D721Med (cell line): Measurements from ENCODE around the gene PAXIP1.
"Not testable (repeated sequence)": the region's sequence is repeated elsewhere in the genome, so short reads cannot be mapped to it uniquely, and the experiment has no call there.

Source experiments
- DNase-seq: peaks from one replicate; pipeline ENCODE4 v3.0.0; 2011; ENCODE audit warnings: low spot score; ENCODE audit not compliant: insufficient read length
- FAIRE-seq: peaks from 2 replicates; lab custom pipeline; 2011; peaks lifted over from hg19 to GRCh38; lab: Jason Lieb, UNC
- TF ChIP-seq, protein P1 (sequence below): IDR thresholded peaks from 2 replicates; pipeline ENCODE4 v1.5.1; 2012; ENCODE audit warnings: mild to moderate bottlenecking, control low read depth; ENCODE audit not compliant: insufficient read depth; ENCODE audit errors: missing control alignments

Gene PAXIP1

DNA sequence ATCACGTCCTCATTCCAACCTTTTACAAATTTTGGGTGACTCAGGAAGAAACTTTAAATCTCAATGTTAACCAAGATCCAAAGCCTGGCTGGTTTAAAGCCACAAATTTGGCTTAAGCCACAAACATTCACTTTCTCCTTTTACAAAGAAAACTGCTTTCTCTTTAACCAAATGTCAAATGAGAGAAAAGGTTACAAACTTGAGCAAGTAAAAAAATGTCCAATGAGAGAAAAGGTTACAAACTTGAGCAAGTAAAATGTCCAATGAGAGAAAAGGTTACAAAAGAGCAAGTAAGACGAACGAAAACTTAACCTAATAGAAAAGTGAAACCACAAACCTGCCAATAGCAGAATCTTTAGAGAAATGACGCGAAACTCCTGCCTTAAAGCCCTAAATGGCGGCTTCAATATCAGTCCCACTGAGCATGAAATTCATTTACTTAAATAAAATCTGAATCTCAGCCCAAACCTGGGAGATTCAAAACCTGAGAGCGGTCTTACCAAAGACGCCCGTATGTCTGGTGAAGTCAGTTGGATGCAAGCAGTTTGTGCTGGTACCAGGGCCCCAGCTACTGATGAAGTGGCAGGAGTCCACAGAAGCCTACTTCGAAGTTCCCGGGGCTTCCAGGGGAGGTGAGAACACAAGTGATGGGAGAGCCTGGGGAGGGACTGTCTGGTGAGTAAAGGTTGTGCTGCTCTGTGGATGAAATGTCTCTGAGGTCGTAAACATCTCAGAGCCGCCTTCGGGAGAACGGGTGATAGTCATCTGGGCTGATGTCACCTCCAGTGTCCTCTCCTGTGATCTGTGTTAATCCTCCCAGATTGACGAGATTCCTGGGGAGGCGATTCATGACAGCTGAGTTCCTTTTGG, 74.6 kb downstream of the PAXIP1 start:
- DNase-seq (no peak), FAIRE-seq (no peak)
- TF ChIP-seq, protein P1, sequence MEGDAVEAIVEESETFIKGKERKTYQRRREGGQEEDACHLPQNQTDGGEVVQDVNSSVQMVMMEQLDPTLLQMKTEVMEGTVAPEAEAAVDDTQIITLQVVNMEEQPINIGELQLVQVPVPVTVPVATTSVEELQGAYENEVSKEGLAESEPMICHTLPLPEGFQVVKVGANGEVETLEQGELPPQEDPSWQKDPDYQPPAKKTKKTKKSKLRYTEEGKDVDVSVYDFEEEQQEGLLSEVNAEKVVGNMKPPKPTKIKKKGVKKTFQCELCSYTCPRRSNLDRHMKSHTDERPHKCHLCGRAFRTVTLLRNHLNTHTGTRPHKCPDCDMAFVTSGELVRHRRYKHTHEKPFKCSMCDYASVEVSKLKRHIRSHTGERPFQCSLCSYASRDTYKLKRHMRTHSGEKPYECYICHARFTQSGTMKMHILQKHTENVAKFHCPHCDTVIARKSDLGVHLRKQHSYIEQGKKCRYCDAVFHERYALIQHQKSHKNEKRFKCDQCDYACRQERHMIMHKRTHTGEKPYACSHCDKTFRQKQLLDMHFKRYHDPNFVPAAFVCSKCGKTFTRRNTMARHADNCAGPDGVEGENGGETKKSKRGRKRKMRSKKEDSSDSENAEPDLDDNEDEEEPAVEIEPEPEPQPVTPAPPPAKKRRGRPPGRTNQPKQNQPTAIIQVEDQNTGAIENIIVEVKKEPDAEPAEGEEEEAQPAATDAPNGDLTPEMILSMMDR, result no peak

DNA sequence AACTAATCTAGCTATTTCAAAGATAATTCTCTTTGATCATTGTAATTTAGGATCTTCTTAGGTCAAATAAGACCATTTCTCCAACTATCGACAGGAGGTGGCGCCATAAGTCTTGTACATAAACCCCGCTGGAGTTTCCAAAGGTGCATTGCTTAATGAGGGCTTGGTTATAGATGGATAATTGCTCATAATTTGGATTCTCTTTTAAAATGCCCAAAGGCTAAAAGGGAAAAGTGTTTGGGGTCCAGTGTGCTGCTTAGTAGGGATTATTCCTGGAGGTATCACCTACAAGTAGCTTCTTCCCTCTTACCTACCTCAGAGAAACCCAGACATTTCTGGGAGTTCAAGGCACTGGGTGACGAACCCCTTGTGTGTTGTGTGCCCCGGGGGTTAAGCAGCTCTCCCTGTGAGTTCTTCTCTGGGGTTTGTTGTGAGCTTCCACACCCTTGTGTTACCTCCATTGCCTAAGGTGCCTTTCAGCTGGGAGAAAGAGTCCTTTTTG, 75.2 kb downstream of the PAXIP1 start:
- FAIRE-seq (peak; percentile 25), DNase-seq (peak; percentile 35)
- TF ChIP-seq, protein P1, result peak; percentile 74

DNA sequence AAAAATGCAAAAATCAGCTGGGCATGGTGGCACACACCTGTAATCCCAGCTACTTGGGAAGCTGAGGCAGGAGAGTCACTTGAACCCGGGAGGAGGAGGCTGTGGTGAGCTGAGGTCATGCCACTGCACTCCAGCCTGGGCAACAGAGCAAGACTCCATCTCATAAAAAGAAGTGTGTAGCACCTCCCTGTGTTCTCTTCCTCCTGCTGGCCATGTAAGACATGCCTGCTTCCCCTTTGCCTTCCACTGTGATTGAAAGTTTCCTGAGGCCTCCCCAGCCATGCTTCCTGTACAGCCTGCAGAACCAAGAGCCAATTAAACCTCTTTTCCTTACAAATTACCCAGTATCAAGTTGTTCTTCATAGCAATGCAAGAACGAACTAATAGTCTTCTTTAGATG, 80.5 kb downstream of the PAXIP1 start:
- FAIRE-seq, DNase-seq: not testable (repeated sequence)

DNA sequence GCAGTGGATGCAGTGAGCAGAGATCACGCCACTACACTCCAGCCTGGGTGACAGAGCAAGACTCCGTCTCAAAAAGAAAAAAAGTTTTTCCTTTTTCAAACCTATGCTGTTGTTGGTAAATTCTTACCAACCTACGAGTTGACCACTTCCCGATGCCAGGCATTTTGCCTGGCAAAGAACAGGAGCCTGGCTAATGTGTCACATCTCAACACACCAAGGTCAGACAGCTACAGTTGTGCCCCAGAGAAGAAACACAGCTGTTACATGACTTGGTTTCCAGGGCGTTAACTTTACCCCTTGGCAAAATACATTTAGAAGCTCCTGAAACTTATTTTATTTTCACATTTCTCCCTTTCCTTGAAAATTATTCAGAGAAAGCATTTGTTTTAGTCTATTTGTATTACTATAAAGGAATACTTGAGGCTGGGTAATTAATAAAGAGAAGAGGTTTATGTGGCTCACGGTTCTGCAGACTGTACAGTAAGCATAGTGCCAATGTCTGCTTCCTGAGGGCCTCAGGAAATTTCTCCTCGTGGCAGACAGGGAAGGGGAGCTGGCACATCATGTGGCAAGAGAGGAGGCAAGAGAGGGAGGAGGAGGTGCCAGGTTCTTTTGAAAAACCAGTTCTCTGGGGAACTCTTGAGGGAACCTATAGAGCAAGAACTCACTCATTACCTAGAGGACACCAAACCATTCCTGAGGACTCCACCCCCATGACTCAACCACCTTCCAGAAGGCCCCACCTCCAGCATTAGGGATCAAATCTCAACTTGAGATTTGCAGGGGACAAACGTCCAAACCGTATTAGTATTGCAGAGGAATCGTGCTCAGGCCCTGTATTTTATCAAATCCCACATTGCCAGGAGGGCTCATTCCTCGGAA, 83.3 kb downstream of the PAXIP1 start:
- DNase-seq (no peak), FAIRE-seq (no peak)
- TF ChIP-seq, protein P1, result no peak

DNA sequence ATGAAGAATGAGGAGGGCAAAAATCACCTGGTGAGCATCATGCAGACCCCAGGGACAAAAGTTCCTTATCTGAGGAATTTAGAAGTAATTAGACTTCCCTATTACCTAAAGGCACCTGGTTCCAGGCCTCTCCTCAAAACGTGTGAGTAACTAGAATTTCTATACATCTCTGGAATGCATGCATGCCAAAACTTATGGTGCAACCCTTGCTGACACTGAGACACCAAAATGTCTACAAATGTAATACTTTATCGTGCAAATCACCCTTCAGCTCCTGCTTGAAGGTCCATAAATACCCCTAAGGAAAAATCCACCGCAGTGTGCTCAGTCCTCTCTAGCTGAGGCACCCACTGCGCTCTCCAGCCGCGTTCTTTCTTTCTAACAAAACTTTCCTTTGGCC, 84.2 kb downstream of the PAXIP1 start:
- FAIRE-seq (no peak), DNase-seq (no peak)
- TF ChIP-seq, protein P1, result no peak

DNA sequence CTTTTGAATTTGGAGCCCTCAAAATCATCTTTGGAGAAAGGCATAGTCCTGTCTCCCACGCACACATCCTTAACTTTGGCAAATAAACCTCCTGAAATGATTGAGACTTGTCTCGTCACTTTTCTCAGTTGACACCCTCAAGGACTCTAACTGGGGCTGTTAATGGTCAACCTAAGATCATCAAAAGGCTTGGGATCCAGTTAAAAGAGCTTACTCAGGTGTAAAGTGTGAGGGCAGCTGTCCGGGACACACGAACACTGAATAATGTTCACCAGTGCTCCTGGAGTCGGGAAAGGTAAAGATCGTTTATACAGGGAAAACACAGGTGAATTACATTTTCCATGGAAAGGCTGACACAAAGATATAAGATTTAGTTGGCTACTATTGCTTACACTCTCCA, 84.7 kb downstream of the PAXIP1 start:
- no peak for DNase-seq
- no peak for FAIRE-seq
- TF ChIP-seq, protein P1, result no peak

DNA sequence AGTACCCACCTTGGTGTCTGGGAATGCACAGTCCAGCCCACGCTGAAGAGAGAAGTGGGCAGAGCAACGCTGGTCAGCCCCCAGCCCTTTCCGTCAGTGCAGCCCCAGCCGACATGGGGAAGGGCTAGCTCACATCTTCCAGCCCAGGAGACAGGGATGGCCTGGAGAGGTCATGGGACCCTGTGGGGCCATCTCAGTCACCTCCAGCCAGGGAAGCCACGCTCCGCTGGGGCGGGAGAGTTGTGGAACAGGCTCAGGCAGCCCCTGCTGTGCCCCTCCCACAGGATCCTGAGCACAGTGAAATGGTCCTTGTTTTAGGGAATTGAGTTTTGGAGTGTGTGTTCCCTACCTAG, 85.1 kb downstream of the PAXIP1 start:
- no peak for DNase-seq
- TF ChIP-seq, protein P1, result no peak
- no peak for FAIRE-seq
